Stimulated activated naive CD8-positive, alpha-beta T cell treated with anti-CD3 and anti-CD28 coated beads, Interleukin-15, Interleukin-2, amounts not matched to agents 100 U/mL and 50 U/mL, for 24 hours (primary cell): Measurements from ENCODE around the gene MYL5.
"Not testable (repeated sequence)": the region's sequence is repeated elsewhere in the genome, so short reads cannot be mapped to it uniquely, and the experiment has no call there.

Source experiments
- ATAC-seq: fragments of 150-1000 bp; cut with Tn5 transposase; one replicate; pipeline ENCODE4 v1.10.0; 2021
- DNase-seq: peaks from one replicate; pipeline ENCODE4 v3.0.0; 2021

Gene MYL5

DNA sequence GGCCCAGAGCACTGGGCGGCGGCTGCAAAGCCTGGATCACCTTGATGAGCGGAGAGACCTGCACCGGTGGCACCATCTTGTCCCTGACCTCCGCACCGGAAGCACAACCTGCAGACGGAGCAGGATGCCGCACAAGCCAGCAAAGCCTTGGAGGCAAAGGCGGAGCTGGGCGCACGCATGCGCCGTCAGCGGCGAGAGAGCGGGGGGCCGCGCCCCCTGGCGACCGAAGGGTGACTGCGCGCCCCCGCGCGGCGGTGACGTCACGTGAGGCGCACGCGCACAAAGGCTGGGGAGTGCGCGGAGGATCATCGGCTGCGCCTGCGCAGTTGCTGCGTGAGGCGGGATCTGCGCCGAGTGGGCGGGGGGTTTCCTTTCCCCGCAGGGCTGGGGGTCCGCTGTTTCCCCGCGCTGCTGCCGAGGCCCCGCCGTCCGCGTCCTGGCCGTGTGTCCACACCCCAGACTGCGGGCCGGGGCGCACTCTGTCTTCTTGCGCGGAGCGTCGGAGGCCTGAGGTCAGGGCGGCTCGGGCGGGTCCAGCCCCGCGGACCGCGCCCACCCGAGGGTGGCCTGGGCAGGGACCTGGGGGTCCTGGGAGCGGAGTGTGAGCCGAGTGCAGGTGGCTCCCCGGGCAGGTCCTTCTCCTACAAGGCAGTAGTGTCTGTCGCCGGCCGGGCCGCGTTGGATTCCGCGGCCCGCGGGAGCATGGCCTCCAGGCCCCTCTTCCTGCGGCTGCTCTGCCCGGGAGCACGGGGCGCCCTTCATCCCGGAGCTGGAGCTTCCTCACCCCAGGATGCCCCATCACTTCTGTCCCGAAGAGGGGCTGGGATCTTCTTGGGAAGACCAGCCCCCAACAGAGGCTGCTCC lies at the start of gene MYL5, which contains the start of gene ATP5ME:
MYL5 (plus strand) TSS at position 371 of the 864 bp plus-strand sequence. CDS start 3,485 bp downstream, outside the sequence.
ATP5ME (minus strand) TSS at position 105 of the 864 bp plus-strand sequence; CDS start at position 76, 29 bp downstream.
- DNase-seq (peak; percentile 97), ATAC-seq (peak; percentile 91)

GRCh38 chr4:624705-625590 lies 49.4 kb upstream of the MYL5 start, which contains the start of gene PDE6B:
Gene PDE6B, plus strand, starts transcription at chr4:625573. Its CDS starts 54 bp downstream, at chr4:625627.
- ATAC-seq (no peak), DNase-seq (no peak)

DNA sequence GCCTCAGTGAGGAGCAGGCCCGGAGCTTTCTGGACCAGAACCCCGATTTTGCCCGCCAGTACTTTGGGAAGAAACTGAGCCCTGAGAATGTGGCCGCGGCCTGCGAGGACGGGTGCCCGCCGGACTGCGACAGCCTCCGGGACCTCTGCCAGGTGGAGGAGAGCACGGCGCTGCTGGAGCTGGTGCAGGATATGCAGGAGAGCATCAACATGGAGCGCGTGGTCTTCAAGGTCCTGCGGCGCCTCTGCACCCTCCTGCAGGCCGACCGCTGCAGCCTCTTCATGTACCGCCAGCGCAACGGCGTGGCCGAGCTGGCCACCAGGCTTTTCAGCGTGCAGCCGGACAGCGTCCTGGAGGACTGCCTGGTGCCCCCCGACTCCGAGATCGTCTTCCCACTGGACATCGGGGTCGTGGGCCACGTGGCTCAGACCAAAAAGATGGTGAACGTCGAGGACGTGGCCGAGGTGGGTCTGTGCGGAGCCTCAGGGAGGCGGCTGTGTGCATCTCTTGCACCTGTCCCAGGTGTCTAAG lies 48.6 kb upstream of the MYL5 start:
- no peak for ATAC-seq
- DNase-seq, result no peak

GRCh38 chr4:626201-627091 lies 47.9 kb upstream of the MYL5 start:
- no peak for ATAC-seq
- DNase-seq, result no peak

DNA sequence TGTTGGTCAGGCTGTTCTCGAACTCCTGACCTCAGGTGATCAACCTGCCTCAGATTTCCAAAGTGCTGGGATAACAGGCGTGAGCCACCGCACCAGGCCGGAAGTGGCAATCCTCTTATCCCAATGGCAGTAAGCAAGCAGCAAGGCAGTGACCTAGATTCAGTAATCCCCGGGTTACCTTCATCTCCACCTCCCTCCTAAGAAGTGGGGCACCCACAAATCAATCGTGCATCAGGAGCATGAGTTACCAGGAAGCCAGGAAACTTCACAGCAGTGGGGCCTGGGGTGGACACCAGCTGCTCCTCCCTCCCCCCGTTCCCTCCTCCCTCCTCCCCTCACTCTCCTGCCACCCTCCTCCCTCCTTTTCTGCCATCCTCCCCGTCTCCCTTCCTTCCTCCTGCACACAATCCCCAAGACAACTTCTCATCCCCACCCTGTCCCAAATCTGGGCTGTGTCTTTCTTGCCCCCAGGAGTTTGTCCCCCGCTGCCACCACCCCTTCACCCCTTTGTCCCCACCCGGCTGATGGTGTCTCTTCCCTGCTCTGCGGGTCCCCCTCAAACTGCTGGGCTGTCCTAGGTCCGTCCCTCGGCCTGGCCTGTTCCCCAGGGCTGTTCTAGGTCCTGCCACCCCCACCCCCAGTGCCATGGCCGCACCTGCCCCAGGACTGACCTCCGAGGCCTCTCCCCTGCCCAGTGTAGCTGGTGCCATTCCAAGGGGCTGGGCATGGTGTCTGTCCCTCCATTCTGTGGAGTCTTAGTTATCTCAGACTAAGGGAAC lies 46.8 kb upstream of the MYL5 start:
- DNase-seq, result no peak
- no peak for ATAC-seq

DNA sequence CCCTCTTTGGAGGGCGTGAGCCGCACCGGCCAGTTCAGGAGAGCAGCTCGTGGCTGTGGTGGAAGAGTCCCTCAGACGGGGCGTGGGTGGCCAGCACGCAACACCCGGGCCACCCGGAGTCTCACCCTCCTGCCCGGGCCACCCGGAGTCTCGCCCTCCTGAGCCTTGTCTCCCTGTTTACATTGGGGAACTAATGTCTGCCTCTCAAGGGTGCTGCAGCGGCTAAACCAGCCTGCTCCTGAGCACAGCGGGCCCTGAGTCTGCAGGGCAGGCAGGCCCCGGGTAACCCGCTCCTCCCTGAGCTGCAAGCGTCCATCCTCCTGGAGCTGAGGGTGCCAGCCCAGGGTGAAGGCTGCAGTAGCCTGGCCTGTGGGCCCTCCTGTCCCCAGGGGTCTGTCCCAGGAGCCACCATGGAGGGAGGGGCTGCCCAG lies 46.0 kb upstream of the MYL5 start:
- DNase-seq, result no peak
- ATAC-seq, result no peak

DNA sequence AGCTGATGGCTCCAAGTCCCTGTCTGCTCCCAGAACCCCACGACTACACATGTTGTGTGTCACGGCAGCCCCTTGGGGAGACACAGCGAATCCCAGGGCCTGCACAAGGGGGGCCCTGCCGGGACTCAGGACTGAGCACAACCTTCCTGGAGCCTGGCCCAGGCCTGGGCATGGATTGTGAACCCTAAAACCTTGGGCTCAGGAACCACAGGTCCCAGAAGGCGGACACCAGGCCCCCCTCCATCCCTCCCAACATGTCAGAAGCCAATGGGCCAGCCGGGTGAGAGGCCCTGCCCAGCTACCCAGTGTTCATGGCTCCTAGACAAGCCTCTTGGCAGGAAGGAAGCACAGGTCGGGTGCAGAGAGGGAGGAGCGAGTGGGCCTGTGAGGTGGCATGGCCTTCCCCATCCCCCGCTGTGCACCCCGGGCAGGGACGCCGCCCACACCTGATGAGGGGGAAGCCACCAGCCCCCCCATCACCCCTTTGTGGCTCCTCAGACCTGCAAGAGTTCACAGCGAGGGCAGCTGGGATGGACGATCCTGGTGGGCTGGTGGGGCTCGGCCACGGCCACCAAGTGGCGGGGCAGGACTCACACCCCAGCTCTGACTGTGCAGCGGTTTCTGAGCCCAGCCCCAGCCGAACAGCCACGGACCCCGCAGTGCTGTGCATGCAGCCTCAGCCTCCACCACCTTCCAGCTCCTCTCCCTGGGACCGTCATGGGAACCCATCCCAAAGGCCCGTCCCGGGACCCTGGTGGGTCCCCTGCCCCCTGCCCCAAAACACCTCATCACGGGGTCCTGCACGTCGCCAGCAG lies 45.3 kb upstream of the MYL5 start:
- no peak for ATAC-seq
- DNase-seq, result no peak

- DNase-seq (no peak), ATAC-seq (no peak)
Measured at GRCh38 chr4:629636-629914, 44.8 kb upstream of the MYL5 start.

DNA sequence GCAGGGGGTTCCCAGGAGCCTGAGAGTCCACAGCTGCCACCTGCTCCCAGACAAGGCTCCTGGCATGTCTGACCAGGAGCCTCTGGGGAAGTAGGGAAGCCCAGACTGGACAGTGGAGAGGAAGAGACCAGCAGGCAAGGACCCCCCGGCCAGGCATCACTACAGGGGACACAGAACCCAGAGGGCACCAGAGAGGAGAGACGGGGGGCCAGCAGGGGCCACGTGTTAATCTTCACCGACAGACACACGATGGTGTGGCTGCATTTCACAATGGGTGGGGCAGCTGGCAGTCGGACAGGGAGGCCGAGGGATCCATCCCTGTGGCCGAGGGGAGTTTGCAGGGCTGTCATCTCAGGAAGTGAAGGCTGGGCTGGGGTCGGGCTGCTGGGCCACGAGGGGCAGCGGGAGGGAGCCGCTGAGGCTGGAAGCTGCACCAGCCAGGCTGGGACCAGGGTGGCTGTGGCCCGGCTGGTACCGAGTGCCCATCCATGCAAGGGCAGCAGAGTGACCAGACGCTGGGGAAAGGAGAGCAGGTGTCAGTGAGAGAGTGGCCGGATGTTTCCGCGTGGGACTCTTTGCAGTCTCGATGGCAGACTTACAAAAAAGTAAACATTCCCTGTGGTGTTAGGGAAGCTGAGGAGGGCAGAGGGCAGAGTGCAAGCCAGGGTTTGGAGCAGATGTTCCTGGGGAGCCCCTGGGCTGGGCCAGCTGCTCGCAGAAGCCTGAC lies 44.3 kb upstream of the MYL5 start:
- no peak for ATAC-seq
- no peak for DNase-seq

DNA sequence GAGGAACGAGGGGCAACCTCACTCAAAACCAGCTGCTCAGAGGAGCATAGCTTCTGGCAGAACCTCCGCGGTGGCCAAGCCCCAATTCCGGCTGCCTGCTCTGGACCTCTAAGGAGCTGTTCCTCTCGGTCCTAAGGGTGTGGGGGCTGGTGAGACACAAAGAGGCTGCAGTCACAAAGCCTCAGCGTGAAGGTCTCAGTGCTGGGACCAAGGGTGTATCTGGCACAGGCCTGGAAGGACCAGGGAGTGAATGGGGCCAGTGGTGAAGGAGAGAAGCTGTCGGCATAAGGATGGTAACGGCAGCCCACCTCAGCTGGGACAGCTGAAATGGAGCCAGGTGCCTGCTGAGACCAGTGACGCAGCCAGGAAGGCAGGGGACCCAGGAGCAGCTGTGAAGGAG lies 43.7 kb upstream of the MYL5 start:
- DNase-seq (no peak), ATAC-seq (no peak)

- DNase-seq, result no peak
- ATAC-seq, result no peak
Measured at GRCh38 chr4:632196-632790, 42.0 kb upstream of the MYL5 start.

DNA sequence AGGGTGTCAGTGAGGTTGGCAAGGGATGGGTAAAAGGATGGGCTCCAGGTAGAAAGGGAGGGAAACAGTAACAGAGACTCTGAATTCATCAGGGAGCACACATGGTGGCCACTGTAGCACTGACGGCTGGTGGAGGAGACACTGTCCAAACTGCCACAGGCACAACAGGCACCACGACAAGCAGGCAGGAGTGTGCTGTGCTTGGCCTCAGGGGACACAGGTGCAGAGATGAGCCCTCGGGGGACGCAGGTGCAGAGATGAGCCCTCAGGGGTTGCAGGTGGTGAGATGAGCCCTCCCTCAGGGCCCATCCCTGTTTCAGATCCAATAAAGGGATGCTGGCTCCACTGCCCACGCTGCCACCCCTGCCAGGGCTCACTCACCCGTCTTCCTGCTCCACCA lies 41.4 kb upstream of the MYL5 start:
- ATAC-seq, result no peak
- no peak for DNase-seq

- ATAC-seq, result peak; percentile 12
- DNase-seq, result no peak
Measured at GRCh38 chr4:633406-633805, 40.9 kb upstream of the MYL5 start.

GRCh38 chr4:633976-634598 lies 40.3 kb upstream of the MYL5 start:
- DNase-seq (no peak), ATAC-seq (no peak)

DNA sequence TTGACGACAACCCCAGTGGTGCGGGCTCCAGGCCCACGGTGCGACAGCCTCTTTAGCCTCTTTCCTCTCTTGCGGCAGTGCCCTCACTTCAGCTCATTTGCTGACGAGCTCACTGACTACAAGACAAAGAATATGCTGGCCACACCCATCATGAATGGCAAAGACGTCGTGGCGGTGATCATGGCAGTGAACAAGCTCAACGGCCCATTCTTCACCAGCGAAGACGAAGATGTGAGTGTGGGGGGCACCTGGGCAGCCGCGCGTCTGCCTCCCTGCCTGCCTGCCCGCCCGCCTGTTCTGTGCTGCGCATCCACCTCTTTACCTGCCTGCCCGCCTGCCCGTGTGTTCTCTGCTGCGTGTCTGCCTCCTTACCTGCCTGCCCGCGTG lies 39.8 kb upstream of the MYL5 start:
- ATAC-seq (no peak), DNase-seq (no peak)

GRCh38 chr4:635066-635835 lies 39.1 kb upstream of the MYL5 start:
- not testable (repeated sequence) for ATAC-seq

GRCh38 chr4:635851-636627 lies 38.3 kb upstream of the MYL5 start:
- ATAC-seq, result no peak

More at GRCh38 chr4:635066-635835, 39.1 kb upstream of the MYL5 start:
- DNase-seq, result not testable (repeated sequence)

More at GRCh38 chr4:635851-636627, 38.3 kb upstream of the MYL5 start:
- no peak for DNase-seq
